Stomach (tissue), 4 donors: ENCODE data around the gene CDH19.

Experiments
- CTCF ChIP-seq, 7 experiments: fragments of 450-650 bp in 4 of 7; fragments of 200-600 bp in 3 of 7; sonication (generic) in 3 of 7; IDR thresholded peaks; one replicate each; pipeline ENCODE4 v1.5.1; 2016 to 2019; ENCODE audit warnings: antibody characterized with exemption in 7 of 7, control low read depth in 2 of 7, mild to moderate bottlenecking in 1 of 7
- EP300 ChIP-seq: sonication (generic); formaldehyde crosslinking; IDR thresholded peaks from one replicate; pipeline ENCODE4 v1.6.1; 2017; ENCODE audit warnings: antibody characterized with exemption
- POLR2A ChIP-seq, 4 donors: fragments of 450-650 bp; IDR thresholded peaks; one replicate each; pipeline ENCODE4 v1.6.1; 2016; ENCODE audit warnings: antibody characterized with exemption in 4 of 4, control low read depth in 2 of 4, mild to moderate bottlenecking in 1 of 4, moderate library complexity in 1 of 4
- POLR2AphosphoS5 ChIP-seq, 3 donors: sonication (generic); formaldehyde crosslinking; IDR thresholded peaks; one replicate each; pipeline ENCODE4 v1.6.1; 2016; ENCODE audit warnings: antibody characterized with exemption in 3 of 3

- TF ChIP-seq CTCF (IDR thresholded peaks at IDR 0.05) (no peak), POLR2A (IDR thresholded peaks at IDR 0.05) (no peak), POLR2AphosphoS5 (IDR thresholded peaks at IDR 0.05) (no peak), EP300 (no peak)
These were observed 28.9 kb upstream of the CDH19 start for GRCh38 chr18:66632756-66633155.
